K562 (cell line): Measurements from ENCODE around the gene RAPGEFL1. TPM values are rescaled to one million over a fixed set of nuclear protein-coding genes. Genes with fewer than 3 reads are reported as not detected.

Experiments
- ATAC-seq: fragments of 200-7000 bp; cut with Tn5 transposase; 3 replicates; pipeline ENCODE4 v1.9.1; 2020; ENCODE audit warnings: moderate library complexity
- BruUV-seq: library from RNA; stranded (reverse); fragments of 400-500 nt; replicated peaks from 2 replicates; lab custom pipeline; 2021; lab: Mats Ljungman, UMichigan
- CTCF ChIA-PET: fragments of 300-600 bp; formaldehyde crosslinking; extraction: SDS; loops from one replicate; lab custom pipeline; 2021; ENCODE audit warnings: low intra/inter-chr PET ratio; lab: Yijun Ruan, JAX
- POLR2A ChIA-PET: fragments of 300-600, 350-650 bp; sonication (Branson Sonifier 250); formaldehyde crosslinking; extraction: SDS; loops from one replicate; lab custom pipeline; 2021; ENCODE audit warnings: antibody characterized with exemption, inconsistent platforms; lab: Yijun Ruan, JAX
- DNase-seq, 4 experiments: peaks; one replicate each; pipeline versions ENCODE4 v3.0.0 to v3.0.0-alpha.2; 2011 to 2018; ENCODE audit warnings: low spot score in 3 of 4, mixed read lengths in 3 of 4; ENCODE audit errors: extremely low read depth in 1 of 4
- FAIRE-seq: peaks from 2 replicates; lab custom pipeline; 2011; peaks lifted over from hg19 to GRCh38; lab: Jason Lieb, UNC
- H2AFZ ChIP-seq: 2 replicates; pipeline ENCODE4 v1.6.0; 2011; ENCODE audit warnings: low read depth, low read length, control low read depth, inconsistent platforms
- H3K27ac ChIP-seq: fragments of 200-600 bp; 3 replicates; pipeline ENCODE4 v1.8.0; 2011; ENCODE audit warnings: low read depth, mild to moderate bottlenecking, control low read depth, inconsistent platforms, low read length, moderate library complexity, mixed read lengths; ENCODE audit errors: extremely low read depth
- H3K27me3 ChIP-seq, 2 experiments: fragments of 300-600 bp in 1 of 2; 2 replicates in 1 of 2; 3 replicates in 1 of 2; pipeline versions ENCODE4 v1.6.0 to v1.8.0; 2011; ENCODE audit warnings: inconsistent platforms in 2 of 2, low read length in 2 of 2, mild to moderate bottlenecking in 1 of 2, mixed read lengths in 1 of 2, moderate library complexity in 1 of 2; ENCODE audit not compliant: control insufficient read depth in 2 of 2, insufficient read depth in 2 of 2
- H3K36me3 ChIP-seq: fragments of 300-600 bp; 3 replicates; pipeline ENCODE4 v1.8.0; 2011; ENCODE audit warnings: mild to moderate bottlenecking, low read length, inconsistent platforms; ENCODE audit not compliant: control insufficient read depth, insufficient read depth
- H3K4me1 ChIP-seq, 2 experiments: fragments of 200-600 bp in 1 of 2; replicated peaks in 1 of 2; 2 replicates in 1 of 2; 3 replicates in 1 of 2; pipeline versions ENCODE4 v1.5.1 to v1.8.0; 2011; ENCODE audit warnings: inconsistent platforms in 2 of 2, low read length in 2 of 2, mild to moderate bottlenecking in 1 of 2, mixed read lengths in 1 of 2, moderate library complexity in 1 of 2; ENCODE audit not compliant: control insufficient read depth in 2 of 2, insufficient read depth in 2 of 2
- H3K4me2 ChIP-seq: 2 replicates; pipeline ENCODE4 v1.6.1; 2011; ENCODE audit warnings: low read length, control low read depth, inconsistent platforms, mixed read lengths; ENCODE audit not compliant: insufficient read depth
- H3K4me3 ChIP-seq: fragments of 200-600 bp; sonication (generic), shearing (Covaris generic); 2 replicates; pipeline ENCODE4 v1.5.1; 2016; ENCODE audit warnings: control low read depth, inconsistent platforms
- H3K79me2 ChIP-seq: fragments of 200-600 bp; 3 replicates; pipeline ENCODE4 v1.8.0; 2011; ENCODE audit warnings: low read length, inconsistent platforms; ENCODE audit not compliant: control insufficient read depth, insufficient read depth
- H3K9ac ChIP-seq, 2 experiments: 2 replicates each; pipeline versions ENCODE4 v1.6.0 to v1.6.1; 2011; ENCODE audit warnings: low read depth in 2 of 2, low read length in 2 of 2, control low read depth in 1 of 2, inconsistent platforms in 1 of 2, mild to moderate bottlenecking in 1 of 2, mixed read lengths in 1 of 2; ENCODE audit not compliant: insufficient read depth in 1 of 2
- H3K9me1 ChIP-seq: one replicate; pipeline ENCODE4 v1.6.0; 2011; ENCODE audit warnings: inconsistent platforms, mild to moderate bottlenecking, low read length, moderate library complexity; ENCODE audit not compliant: control insufficient read depth, insufficient read depth
- H3K9me3 ChIP-seq: replicated peaks from 2 replicates; pipeline ENCODE4 v1.5.1; 2011; ENCODE audit warnings: low read depth, low read length, inconsistent platforms; ENCODE audit not compliant: control insufficient read depth, insufficient read depth
- H4K20me1 ChIP-seq: replicated peaks from 2 replicates; pipeline ENCODE4 v1.6.1; 2011; ENCODE audit warnings: low read length, inconsistent platforms, mixed read lengths; ENCODE audit not compliant: control insufficient read depth, insufficient read depth
- ADNP ChIP-seq: fragments of 200-800 bp; sonication (Bioruptor generic); IDR thresholded peaks from 2 replicates; pipeline ENCODE4 v1.6.1; 2016; ENCODE audit warnings: missing genetic modification characterization, missing compliant biosample characterization
- BACH1 ChIP-seq: fragments of 200-800 bp; sonication (Bioruptor generic); IDR thresholded peaks from 2 replicates; pipeline ENCODE4 v1.6.1; 2016; ENCODE audit warnings: missing genetic modification characterization, missing compliant biosample characterization
- BRD4 ChIP-seq: fragments of 200-600 bp; sonication (generic); IDR thresholded peaks from 2 replicates; pipeline ENCODE4 v1.6.1; 2017; ENCODE audit warnings: inconsistent platforms
- C11orf30 ChIP-seq: fragments of 450-650 bp; IDR thresholded peaks from 2 replicates; pipeline ENCODE4 v1.6.1; 2016; ENCODE audit warnings: low read depth, mild to moderate bottlenecking
- HMGN3 ChIP-seq: IDR thresholded peaks from 2 replicates; pipeline ENCODE4 v1.6.1; 2011; ENCODE audit warnings: borderline replicate concordance, low read depth, mild to moderate bottlenecking, mixed read lengths, low read length; ENCODE audit not compliant: insufficient read length; ENCODE audit errors: extremely low read depth
- MAFF ChIP-seq: IDR thresholded peaks from 2 replicates; pipeline ENCODE4 v1.6.1; 2012; ENCODE audit warnings: low read length, improper control_type of control experiment
- MAFG ChIP-seq: fragments of 450-650 bp; conservative IDR thresholded peaks from 2 replicates; pipeline ENCODE4 v1.6.1; 2016; ENCODE audit warnings: missing genetic modification characterization, missing compliant biosample characterization
- MAFK ChIP-seq: IDR thresholded peaks from 2 replicates; pipeline ENCODE4 v1.6.1; 2011; ENCODE audit warnings: low read length, improper control_type of control experiment
- NFE2 ChIP-seq: IDR thresholded peaks from 2 replicates; pipeline ENCODE4 v1.6.1; 2014; ENCODE audit warnings: antibody characterized with exemption, low read depth
- PHF8 ChIP-seq: fragments of 200-600 bp; sonication (generic); IDR thresholded peaks from 2 replicates; pipeline ENCODE4 v1.6.1; 2012; ENCODE audit warnings: mixed run types, mild to moderate bottlenecking, inconsistent platforms, low read length, moderate library complexity, borderline replicate concordance
- SOX6 ChIP-seq: fragments of 450-650 bp; IDR thresholded peaks from 2 replicates; pipeline ENCODE4 v1.6.1; 2014; ENCODE audit warnings: mild to moderate bottlenecking
- SPI1 ChIP-seq: IDR thresholded peaks from 2 replicates; pipeline ENCODE4 v1.6.1; 2011; ENCODE audit warnings: low read depth, low read length, control low read depth, borderline replicate concordance
- SRF ChIP-seq, 2 experiments: fragments of 250-450, 450-650 bp in 1 of 2; sonication (Bioruptor Pico) in 1 of 2; sonication (generic) in 1 of 2; formaldehyde crosslinking; IDR thresholded peaks; 2 replicates each; pipeline versions ENCODE4 v1.5.0 to v1.5.1; 2020 to 2022; ENCODE audit warnings: mild to moderate bottlenecking in 1 of 2, missing genetic modification reagents in 1 of 2
- TAF15 ChIP-seq: fragments of 200-400 bp; formaldehyde crosslinking; IDR thresholded peaks from 2 replicates; pipeline ENCODE4 v1.6.1; 2017; ENCODE audit warnings: mild to moderate bottlenecking, low read depth, low read length, moderate library complexity
- ZNF316 ChIP-seq: fragments of 450-650 bp; IDR thresholded peaks from 2 replicates; pipeline ENCODE4 v1.6.1; 2016
- ZNF384 ChIP-seq: IDR thresholded peaks from 2 replicates; pipeline ENCODE4 v1.6.1; 2012; ENCODE audit warnings: low read depth, low read length, improper control_type of control experiment
- ZNF589 ChIP-seq: fragments of 200-800 bp; sonication (Bioruptor generic); IDR thresholded peaks from 2 replicates; pipeline ENCODE4 v1.6.1; 2016; ENCODE audit warnings: low read depth, missing genetic modification characterization, missing compliant biosample characterization
- WGBS: fragments of 100-300 bp; shearing (Covaris generic); methylation state at CpG from one replicate; pipeline ENCODE4 v1.1.6; 2016; ENCODE audit warnings: low coverage, mixed read lengths; ENCODE audit not compliant: insufficient coverage; ENCODE audit errors: missing lambda C conversion rate; 5-methylcytosine and 5-hydroxymethylcytosine counted together
- in situ Hi-C: fragments of 300-500 bp; cut with MboI; formaldehyde crosslinking; loops from 4 replicates; pipeline ENCODE4 v1.15.0; 2018; ENCODE audit warnings: inconsistent platforms, mixed read lengths
- intact Hi-C: fragments of 100-400 bp; cut with micrococcal nuclease; formaldehyde crosslinking; loops from 2 replicates; pipeline ENCODE4 v1.14.2; 2022
- polyA plus RNA-seq, 8 experiments: library from polyadenylated mRNA; depleted of rRNA in 4 of 8; stranded (reverse) in 5 of 8; unstranded in 3 of 8; fragments of >200 nt; fragmentation: Nextera tagmentation in 2 of 8; fragmentation: Illumina TruSeq in 1 of 8; extraction: Ambion mirVana in 2 of 8; extraction: Trizol in 1 of 8; gene quantifications; 2 replicates each; pipeline versions ENCODE4 v1.2.1 to v1.2.3, GENCODE V29; 2011 to 2014; ENCODE audit warnings: inconsistent platforms in 1 of 8, missing spikeins in 1 of 8
- total RNA-seq, 7 experiments: library from RNA; depleted of rRNA in 6 of 7; stranded (reverse); fragments of >200 nt in 6 of 7; fragmentation: Illumina TruSeq in 2 of 7; extraction: Trizol in 2 of 7; gene quantifications; 2 replicates each; pipeline versions ENCODE4 v1.2.1 to v1.2.3, GENCODE V29; 2011 to 2021; ENCODE audit warnings: low replicate concordance in 1 of 7
- TF ChIP-seq, protein P1 (sequence below): fragments of 450-650 bp; IDR thresholded peaks from 2 replicates; pipeline ENCODE4 v1.6.1; 2016

RAPGEFL1 gene
- total and polyA plus RNA-seq, 9 of the 15 experiments (the other 6 are each of a cell fraction or from before 2014, with no cell fraction given), result 0.18 to 4.1 (median 2.1) TPM

DNA sequence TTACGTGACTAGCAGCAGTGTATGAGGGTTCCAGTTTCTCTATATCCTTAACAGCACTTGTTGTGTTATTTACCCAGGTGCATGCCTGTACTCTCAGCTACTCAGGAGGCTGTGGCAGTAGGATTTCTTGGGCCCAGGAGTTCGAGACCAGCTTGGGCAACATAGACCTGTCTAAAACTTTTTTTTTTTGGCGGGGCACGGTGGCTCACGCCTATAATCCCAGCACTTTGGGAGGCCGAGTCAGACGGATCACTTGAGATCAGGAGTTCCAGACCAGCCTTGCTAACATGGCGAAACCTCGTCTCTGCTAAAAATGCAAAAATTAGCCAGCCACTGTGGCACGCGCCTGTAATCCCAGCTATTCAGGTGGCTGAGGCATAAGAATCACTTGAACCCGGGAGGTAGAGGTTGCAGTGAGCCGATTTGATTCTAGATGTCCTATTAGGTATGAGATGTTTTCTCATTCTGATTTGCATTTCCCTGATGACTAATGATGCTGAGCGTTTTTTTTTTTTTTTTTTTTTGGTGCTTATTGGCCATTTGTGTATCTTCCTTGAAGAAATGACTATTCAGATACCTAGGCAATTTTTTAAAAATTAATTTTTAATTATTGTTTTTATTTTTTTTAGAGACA is 23.6 kb upstream of the RAPGEFL1 start (continued):
- TF ChIP-seq BACH1 (0 out of 2 replicates have a peak, but pooled peaks have one; percentile 49), PHF8 (no peak), SRF (CRISPR knock-in tag; IDR thresholded peaks at IDR 0.05) (no peak), ZNF589 (0 out of 2 replicates have a peak, but pooled peaks have one; percentile 69), BRD4 (peak; percentile 55; the same call in 1 of the 2 replicates)

DNA sequence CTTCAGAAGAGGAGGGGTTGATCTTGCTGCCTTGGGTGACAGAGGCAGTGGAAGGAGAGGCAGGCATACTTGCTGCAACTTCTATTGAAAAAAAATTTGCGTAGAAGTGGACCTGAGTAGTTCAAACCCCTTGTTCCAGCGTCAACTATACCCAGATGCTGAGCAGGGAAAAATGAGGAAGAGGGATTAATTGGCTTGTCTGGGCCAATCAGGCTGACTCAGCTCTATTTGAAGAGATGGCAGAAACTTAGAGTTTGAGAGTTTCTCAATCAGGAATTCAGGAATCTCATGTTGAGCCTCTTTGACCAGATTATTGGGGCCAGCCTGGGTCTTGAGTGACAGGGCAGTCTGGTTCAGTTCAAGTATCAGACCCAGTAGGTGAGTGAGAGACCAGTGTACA is 19.3 kb upstream of the RAPGEFL1 start:
- in situ Hi-C loops, result no loop called here
- H3K79me2 ChIP-seq, result peaks cover 56% of the 10 kb centered on the region
- H3K4me1 ChIP-seq, result peaks cover 8 to 13% of the 10 kb centered on the region in 2 experiments
- no peaks in the 10 kb centered on the region for H4K20me1 ChIP-seq
- 52% methylated on average over 2 of the region's 2 CpGs for WGBS
- no peak for DNase-seq
- no peaks in the 10 kb centered on the region for H3K27me3 ChIP-seq
- no peak overlapping the region for H3K4me3 ChIP-seq
- no peak overlapping the region; a peak in 1 of 4 replicates for H3K9ac ChIP-seq
- ChIA-PET POLR2A (interaction anchor here (0.7 to 1.1 kb wide), 4 partner anchors 10 to 130 kb away, joined by 3 to 4 read pairs (median 3); no protein-coding TSS in a partner anchor), CTCF (no interaction called here)
- no peaks in the 10 kb centered on the region for H3K9me1 ChIP-seq
- peak; percentile 21; the same call in 2 of the 3 replicates for ATAC-seq
- BruUV-seq, result no TSS peak
- no peaks in the 10 kb centered on the region for H3K9me3 ChIP-seq
- intact Hi-C loops, result no loop called here
- TF ChIP-seq MAFF (peak; percentile 97), NFE2 (peak; percentile 72), SPI1 (peak; percentile 92), SOX6 (no peak), MAFK (peak; percentile 94), HMGN3 (no peak), TAF15 (no peak), C11orf30 (peak; percentile 95), ZNF316 (peak; percentile 96), ZNF384 (no peak), MAFG (peak; percentile 95), ADNP (tag) (no peak)
- TF ChIP-seq, protein P1, sequence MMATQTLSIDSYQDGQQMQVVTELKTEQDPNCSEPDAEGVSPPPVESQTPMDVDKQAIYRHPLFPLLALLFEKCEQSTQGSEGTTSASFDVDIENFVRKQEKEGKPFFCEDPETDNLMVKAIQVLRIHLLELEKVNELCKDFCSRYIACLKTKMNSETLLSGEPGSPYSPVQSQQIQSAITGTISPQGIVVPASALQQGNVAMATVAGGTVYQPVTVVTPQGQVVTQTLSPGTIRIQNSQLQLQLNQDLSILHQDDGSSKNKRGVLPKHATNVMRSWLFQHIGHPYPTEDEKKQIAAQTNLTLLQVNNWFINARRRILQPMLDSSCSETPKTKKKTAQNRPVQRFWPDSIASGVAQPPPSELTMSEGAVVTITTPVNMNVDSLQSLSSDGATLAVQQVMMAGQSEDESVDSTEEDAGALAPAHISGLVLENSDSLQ, result peak; percentile 48; the same call in 1 of the 2 replicates
- no peak overlapping the region for H2AFZ ChIP-seq
- peak overlapping the region; percentile 6; the same call in 1 of the 3 replicates for H3K27ac ChIP-seq
- no peak for FAIRE-seq
- peaks cover 70% of the 10 kb centered on the region for H3K36me3 ChIP-seq
- H3K4me2 ChIP-seq, result no peak overlapping the region
